ENCODE data around the gene RAVER2. TPM values are rescaled to one million over a fixed set of nuclear protein-coding genes. Genes with fewer than 3 reads are reported as not detected.

The RAVER2 gene
- total RNA-seq, 1 experiment from 2014 or later = 13.3 TPM

GRCh38 chr1:64696879-64697278, 48.0 kb upstream of the RAVER2 start:
- H3K14ac ChIP-seq (ENCODE audit: insufficient read depth, low read length) = no peak overlapping the region
- no peak overlapping the region for H2BK15ac ChIP-seq (ENCODE audit: low read depth, low read length)
- no peak overlapping the region for H3K4ac ChIP-seq (ENCODE audit: low read depth, low read length)
- no peak overlapping the region for H2AK5ac ChIP-seq (ENCODE audit: insufficient read length, low read length)
- no peak overlapping the region for H3K56ac ChIP-seq (ENCODE audit: insufficient read length, low read depth, low read length)
- H3K36me3 Mint-ChIP-seq (ENCODE audit: insufficient read depth in 1 of 3, low read depth in 3 of 3) = peaks cover 0 to 22% (median 9%) of the 10 kb centered on the region in 3 experiments; a peak in 4 of 7 replicates
- DNase-seq = no peak
- H3K9me3 Mint-ChIP-seq = no peaks in the 10 kb centered on the region
- no peaks in the 10 kb centered on the region for H3K9me3 ChIP-seq (ENCODE audit: control insufficient read depth, low read depth, low read length)
- no peak overlapping the region for H3K4me2 ChIP-seq (ENCODE audit: insufficient read depth, insufficient read length, low read length)
- TF ChIP-seq CTCF (conservative IDR thresholded peaks at IDR 0.05) = no peak
- H3K79me1 ChIP-seq (ENCODE audit: insufficient read depth, low read depth, low read length, poor library complexity, severe bottlenecking) = no peaks in the 10 kb centered on the region
- H3K4me3 Mint-ChIP-seq = no peak overlapping the region
- no peaks in the 10 kb centered on the region for H3K79me2 ChIP-seq (ENCODE audit: insufficient read depth, low read length)
- no peak overlapping the region for H2BK20ac ChIP-seq (ENCODE audit: low read depth, low read length, poor library complexity, severe bottlenecking)
- no peak overlapping the region for H3K23ac ChIP-seq (ENCODE audit: insufficient read length, low read depth, low read length)
- H3K4me1 ChIP-seq (ENCODE audit: insufficient read depth, low read length) = peaks cover 4% of the 10 kb centered on the region; the same call in 1 of the 2 replicates
- H4K20me1 ChIP-seq (ENCODE audit: control insufficient read depth, insufficient read depth, insufficient read length) = no peaks in the 10 kb centered on the region
- H4K5ac ChIP-seq (ENCODE audit: insufficient read length, low read depth, low read length) = no peak overlapping the region
- H4K91ac ChIP-seq (ENCODE audit: insufficient read length, low read depth, low read length) = no peak overlapping the region
- no peak overlapping the region for H2BK120ac ChIP-seq (ENCODE audit: low read depth, low read length, poor library complexity, severe bottlenecking)
- WGBS (ENCODE audit: extremely low coverage, insufficient read length, low lambda C conversion rate) = no CpG with 5 or more reads among the region's 3 CpGs
- H3K18ac ChIP-seq (ENCODE audit: insufficient read length, low read depth, low read length) = no peak overlapping the region
- H4K8ac ChIP-seq (replicated peaks; ENCODE audit: insufficient read length, low read depth, low read length) = no peak overlapping the region
- H3K23me2 ChIP-seq (ENCODE audit: insufficient read length, low read depth, low read length, poor library complexity, severe bottlenecking) = no peaks in the 10 kb centered on the region
- H2AFZ ChIP-seq (ENCODE audit: low read length) = no peak overlapping the region
- H3K4me1 Mint-ChIP-seq = peaks cover 10 to 11% of the 10 kb centered on the region in 2 experiments
- H3K27me3 ChIP-seq (ENCODE audit: insufficient read depth, low read length) = no peaks in the 10 kb centered on the region
- H3K27ac Mint-ChIP-seq = peak overlapping the region in 1 of 3 experiments; percentile 17; a peak in 1 of 7 replicates
- no peak overlapping the region for H2BK5ac ChIP-seq (ENCODE audit: insufficient read length, low read length)
- no peak overlapping the region for H3T11ph ChIP-seq (ENCODE audit: low read length)
- no peak overlapping the region for H3K27ac ChIP-seq (ENCODE audit: insufficient read length, low read depth, low read length)
- no peak overlapping the region for H2BK12ac ChIP-seq (ENCODE audit: insufficient read length, low read depth, low read length)
- no peak overlapping the region for H3K9ac ChIP-seq (ENCODE audit: extremely low read depth, insufficient read length, low read length)
- H3K27me3 Mint-ChIP-seq (ENCODE audit: low read depth) = no peaks in the 10 kb centered on the region

Data from H9 (cell line).